Keratinocyte (primary cell): ENCODE measurements around the gene PRAMEF11.

Experiments used
- EZH2 ChIP-seq: IDR thresholded peaks from one replicate; pipeline ENCODE4 v1.6.1; 2012; ENCODE audit warnings: inconsistent platforms, mild to moderate bottlenecking, low read length, moderate library complexity
- TF ChIP-seq, protein P1 (sequence below), 3 experiments: IDR thresholded peaks in 1 of 3; conservative IDR thresholded peaks in 1 of 3; optimal IDR thresholded peaks in 1 of 3; 2 replicates in 2 of 3; 3 replicates in 1 of 3; pipeline versions ENCODE3 to v1.5.1; 2011; ENCODE audit warnings: low read length in 3 of 3, mild to moderate bottlenecking in 3 of 3, moderate library complexity in 2 of 3, control low read depth in 1 of 3, inconsistent platforms in 1 of 3; ENCODE audit not compliant: insufficient read depth in 2 of 3; ENCODE audit errors: extremely low read depth in 1 of 3

DNA sequence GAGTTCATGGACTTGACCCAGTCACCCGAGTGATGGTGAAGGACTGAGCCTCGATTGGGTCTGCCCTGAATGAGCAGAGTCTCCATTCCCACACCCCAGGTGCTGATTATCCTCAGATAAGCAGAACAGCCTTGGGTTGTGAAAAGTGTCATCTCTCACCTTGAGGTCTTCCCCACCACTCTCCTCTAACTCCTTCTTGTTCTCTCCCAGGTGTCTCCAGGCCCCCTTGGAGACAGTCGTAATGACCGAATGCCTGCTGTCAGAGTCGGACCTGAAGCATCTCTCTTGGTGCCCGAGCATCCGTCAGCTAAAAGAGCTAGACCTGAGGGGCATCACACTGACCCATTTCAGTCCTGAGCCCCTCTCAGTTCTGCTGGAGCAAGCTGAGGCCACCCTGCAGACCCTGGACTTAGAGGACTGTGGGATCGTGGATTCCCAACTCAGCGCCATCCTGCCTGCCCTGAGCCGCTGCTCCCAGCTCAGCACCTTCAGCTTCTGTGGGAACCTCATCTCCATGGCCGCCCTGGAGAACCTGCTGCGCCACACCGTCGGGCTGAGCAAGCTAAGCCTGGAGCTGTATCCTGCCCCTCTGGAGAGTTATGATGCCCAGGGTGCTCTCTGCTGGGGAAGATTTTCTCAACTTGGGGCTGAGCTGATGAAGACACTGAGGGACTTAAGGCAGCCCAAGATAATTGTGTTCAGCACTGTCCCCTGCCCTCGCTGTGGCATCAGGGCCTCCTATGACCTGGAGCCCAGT is 54.2 kb downstream of the PRAMEF11 start:
- TF ChIP-seq, protein P1, sequence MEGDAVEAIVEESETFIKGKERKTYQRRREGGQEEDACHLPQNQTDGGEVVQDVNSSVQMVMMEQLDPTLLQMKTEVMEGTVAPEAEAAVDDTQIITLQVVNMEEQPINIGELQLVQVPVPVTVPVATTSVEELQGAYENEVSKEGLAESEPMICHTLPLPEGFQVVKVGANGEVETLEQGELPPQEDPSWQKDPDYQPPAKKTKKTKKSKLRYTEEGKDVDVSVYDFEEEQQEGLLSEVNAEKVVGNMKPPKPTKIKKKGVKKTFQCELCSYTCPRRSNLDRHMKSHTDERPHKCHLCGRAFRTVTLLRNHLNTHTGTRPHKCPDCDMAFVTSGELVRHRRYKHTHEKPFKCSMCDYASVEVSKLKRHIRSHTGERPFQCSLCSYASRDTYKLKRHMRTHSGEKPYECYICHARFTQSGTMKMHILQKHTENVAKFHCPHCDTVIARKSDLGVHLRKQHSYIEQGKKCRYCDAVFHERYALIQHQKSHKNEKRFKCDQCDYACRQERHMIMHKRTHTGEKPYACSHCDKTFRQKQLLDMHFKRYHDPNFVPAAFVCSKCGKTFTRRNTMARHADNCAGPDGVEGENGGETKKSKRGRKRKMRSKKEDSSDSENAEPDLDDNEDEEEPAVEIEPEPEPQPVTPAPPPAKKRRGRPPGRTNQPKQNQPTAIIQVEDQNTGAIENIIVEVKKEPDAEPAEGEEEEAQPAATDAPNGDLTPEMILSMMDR (optimal IDR thresholded peaks at IDR 0.05 in 1 of 3, IDR thresholded peaks at IDR 0.05 in 1 of 3, conservative IDR thresholded peaks at IDR 0.05 in 1 of 3; ENCODE audit: extremely low read depth in 1 of 3, insufficient read depth in 2 of 3, low read length in 3 of 3): no peak
- TF ChIP-seq EZH2: no peak
